ENCODE results near the gene TMEM203. TPM values are rescaled to one million over a fixed set of nuclear protein-coding genes. Genes with fewer than 3 reads are reported as not detected.

Gene TMEM203
- total RNA-seq, 2 experiments from 2014 or later, result 42.9 to 58.2 TPM

- ChIA-PET CTCF (ENCODE audit: unreplicated experiment) (no interaction called here), POLR2A (no interaction called here)
- Histone ChIP-seq H3K79me2 (ENCODE audit: insufficient read depth, low read depth, low read length) (peaks cover 22% of the 10 kb centered on the region), H2AFZ (ENCODE audit: low read length) (no peak overlapping the region), H3K9me2 (ENCODE audit: insufficient read depth, low read length) (no peaks in the 10 kb centered on the region), H3K9me3 (ENCODE audit: low read length) (no peaks in the 10 kb centered on the region), H3K4me3 (ENCODE audit: low read depth, low read length, poor library complexity, severe bottlenecking) (no peak overlapping the region), H3K36me3 (ENCODE audit: insufficient read depth, low read length) (no peaks in the 10 kb centered on the region), H3K4me2 (ENCODE audit: low read length) (no peak overlapping the region), H3K4me1 (ENCODE audit: insufficient read depth, low read length, poor library complexity, severe bottlenecking) (peaks cover 19% of the 10 kb centered on the region), H4K20me1 (ENCODE audit: insufficient read depth, low read length) (no peaks in the 10 kb centered on the region), H3K27ac (ENCODE audit: low read depth, low read length, poor library complexity, severe bottlenecking) (no peak overlapping the region)
- intact Hi-C loops (cut with micrococcal nuclease; ENCODE audit: unreplicated experiment), result no loop called here
- no peak for DNase-seq (ENCODE audit: low spot score)
- no TSS peak for BruUV-seq (replicated peaks)
- TF ChIP-seq CTCF (conservative IDR thresholded peaks at IDR 0.05; ENCODE audit: low read length) (no peak), EZH2phosphoT487 (IDR thresholded peaks at IDR 0.05; ENCODE audit: borderline replicate concordance, low read depth, low read length) (no peak)
Measured at GRCh38 chr9:137198051-137198901, 7.2 kb downstream of the TMEM203 start.

GRCh38 chr9:137195525-137196220 is 9.8 kb downstream of the TMEM203 start:
- Histone ChIP-seq H3K9me3 (ENCODE audit: low read length) (no peaks in the 10 kb centered on the region), H3K4me2 (ENCODE audit: low read length) (no peak overlapping the region), H3K9me2 (ENCODE audit: insufficient read depth, low read length) (no peaks in the 10 kb centered on the region), H3K79me2 (ENCODE audit: insufficient read depth, low read depth, low read length) (no peaks in the 10 kb centered on the region), H3K36me3 (ENCODE audit: insufficient read depth, low read length) (peaks cover 9% of the 10 kb centered on the region; the same call in 1 of the 2 replicates), H4K20me1 (ENCODE audit: insufficient read depth, low read length) (no peaks in the 10 kb centered on the region), H3K4me3 (ENCODE audit: low read depth, low read length, poor library complexity, severe bottlenecking) (no peak overlapping the region), H2AFZ (ENCODE audit: low read length) (no peak overlapping the region), H3K27ac (ENCODE audit: low read depth, low read length, poor library complexity, severe bottlenecking) (no peak overlapping the region), H3K4me1 (ENCODE audit: insufficient read depth, low read length, poor library complexity, severe bottlenecking) (peaks cover under 1% of the 10 kb centered on the region)
- no TSS peak for BruUV-seq (replicated peaks)
- ChIA-PET POLR2A (no interaction called here), CTCF (ENCODE audit: unreplicated experiment) (interaction anchor here (0.5 kb wide), 2 partner anchors 28 to 543 kb away, joined by 4 to 5 read pairs; no protein-coding TSS in a partner anchor)
- TF ChIP-seq CTCF (conservative IDR thresholded peaks at IDR 0.05; ENCODE audit: low read length) (no peak), EZH2phosphoT487 (IDR thresholded peaks at IDR 0.05; ENCODE audit: borderline replicate concordance, low read depth, low read length) (no peak)
- DNase-seq (ENCODE audit: low spot score), result no peak
- intact Hi-C loops (cut with micrococcal nuclease; ENCODE audit: unreplicated experiment), result no loop called here
